Kidney (tissue), 14 donors: Measurements from ENCODE around the gene VPS35L. TPM values are rescaled to one million over a fixed set of nuclear protein-coding genes. Genes with fewer than 3 reads are reported as not detected.
A peak's percentile ranks its signal among the peaks of the same experiment; 100 is the strongest.

Source experiments
- DNase-seq, 5 donors: peaks; one replicate each; pipeline ENCODE4 v3.0.0-alpha.2; 2013 to 2020
- FAIRE-seq: peaks from 2 replicates; lab custom pipeline; 2012; peaks lifted over from hg19 to GRCh38; lab: Jason Lieb, UNC
- H3K27ac ChIP-seq, 2 donors: one replicate each; pipeline ENCODE4 v1.7.0; 2013; ENCODE audit warnings: low read depth in 2 of 2, low read length in 2 of 2, inconsistent platforms in 1 of 2
- H3K27me3 ChIP-seq: one replicate; pipeline ENCODE4 v1.7.1; 2013; ENCODE audit warnings: low read length, inconsistent platforms; ENCODE audit not compliant: control insufficient read depth, insufficient read depth
- H3K36me3 ChIP-seq, 3 donors: one replicate each; pipeline versions ENCODE4 v1.7.0 to v1.7.1; 2013; ENCODE audit warnings: low read length in 3 of 3, control low read depth in 1 of 3, inconsistent platforms in 1 of 3; ENCODE audit not compliant: insufficient read depth in 3 of 3, control insufficient read depth in 2 of 3
- H3K4me1 ChIP-seq, 3 donors: one replicate each; pipeline versions ENCODE4 v1.7.0 to v1.7.1; 2013; ENCODE audit warnings: low read length in 3 of 3, inconsistent platforms in 1 of 3, low read depth in 1 of 3; ENCODE audit not compliant: control insufficient read depth in 2 of 3, insufficient read depth in 2 of 3
- H3K4me3 ChIP-seq, 3 donors: one replicate each; pipeline versions ENCODE4 v1.7.0 to v1.8.1; 2013; ENCODE audit warnings: low read length in 3 of 3, control low read depth in 1 of 3, inconsistent platforms in 1 of 3
- H3K9ac ChIP-seq, 3 donors: one replicate each; pipeline versions ENCODE4 v1.7.0 to v1.7.1; 2013; ENCODE audit warnings: low read length in 3 of 3, control low read depth in 1 of 3, inconsistent platforms in 1 of 3
- H3K9me3 ChIP-seq, 3 donors: one replicate each; pipeline versions ENCODE4 v1.7.0 to v1.7.1; 2013; ENCODE audit warnings: low read length in 3 of 3, control low read depth in 1 of 3, inconsistent platforms in 1 of 3; ENCODE audit not compliant: control insufficient read depth in 2 of 3, insufficient read depth in 1 of 3
- CTCF ChIP-seq: IDR thresholded peaks from 3 replicates; pipeline ENCODE4 v1.5.1; 2012; ENCODE audit warnings: mild to moderate bottlenecking, moderate library complexity, borderline replicate concordance; ENCODE audit not compliant: insufficient read depth; ENCODE audit errors: extremely low read depth
- intact Hi-C: fragments of 100-400 bp; cut with DNase I; formaldehyde crosslinking; loops from one replicate; pipeline ENCODE4 v1.11.1; 2022
- polyA plus RNA-seq: library from polyadenylated mRNA; stranded (reverse); fragments of 350-450 nt; fragmentation: Illumina TruSeq; extraction: RNeasy Lipid Tissue Mini Kit (QIAGEN cat#74804); gene quantifications from one replicate; pipeline ENCODE4 v1.2.3, GENCODE V29; 2014; ENCODE audit warnings: low read depth, low replicate concordance; ENCODE audit not compliant: insufficient read depth
- total RNA-seq: library from RNA; stranded (reverse); fragmentation: NEBNext Ultra II Directional; extraction: Animal tissue kit (Norgen Biotek cat#: 25700); gene quantifications from one replicate; pipeline ENCODE4 v1.2.1, GENCODE V29; 2021
- donor health status: control.
- donor health status: control.
- donor health status: control.
- donor health status: control.
- donor health status: control.
- donor health status: DM: yes; HTN: yes; CAD: no.
- donor health status: Normal renal cell carcinoma (clear cell type).

VPS35L gene
- total and polyA plus RNA-seq, 2 donors from 2014 or later: 42.4 to 63.5 TPM

- intact Hi-C loops: no loop called here
- no peak for TF ChIP-seq CTCF
- DNase-seq: peak in 4 of 5 donors; percentile 11 to 78 (median 30)
These were observed 34.3 kb downstream of the VPS35L start for GRCh38 chr16:19589771-19590302.

GRCh38 chr16:19595043-19595767 is 39.7 kb downstream of the VPS35L start:
- H3K36me3 ChIP-seq: peaks cover 0 to 21% (median 15%) of the 10 kb centered on the region in 3 donors
- no peak for FAIRE-seq

More at GRCh38 chr16:19589771-19590302, 34.3 kb downstream of the VPS35L start:
- no peaks in the 10 kb centered on the region for H3K9me3 ChIP-seq
- no peaks in the 10 kb centered on the region for H3K4me1 ChIP-seq
- no peak overlapping the region for H3K27ac ChIP-seq
- FAIRE-seq: no peak
- H3K9ac ChIP-seq: no peak overlapping the region
- peaks cover 2 to 16% (median 10%) of the 10 kb centered on the region in 3 donors for H3K36me3 ChIP-seq
- H3K27me3 ChIP-seq: no peaks in the 10 kb centered on the region
- H3K4me3 ChIP-seq: no peak overlapping the region

GRCh38 chr16:19598805-19599510 is 43.5 kb downstream of the VPS35L start:
- no peak for TF ChIP-seq CTCF
- no peaks in the 10 kb centered on the region for H3K27me3 ChIP-seq
- DNase-seq (no peak), FAIRE-seq (no peak)
- H3K9me3 ChIP-seq: no peaks in the 10 kb centered on the region
- peaks cover 3 to 25% (median 15%) of the 10 kb centered on the region in 3 donors for H3K36me3 ChIP-seq
- no peak overlapping the region for H3K4me3 ChIP-seq
- H3K9ac ChIP-seq: no peak overlapping the region
- intact Hi-C loops: loop anchor here (5.0 kb wide), 1 partner anchor 288 kb away; no protein-coding TSS in a partner anchor
- no peak overlapping the region for H3K27ac ChIP-seq
- no peaks in the 10 kb centered on the region for H3K4me1 ChIP-seq

More at GRCh38 chr16:19595043-19595767, 39.7 kb downstream of the VPS35L start:
- H3K4me3 ChIP-seq: no peak overlapping the region
- DNase-seq: no peak
- H3K4me1 ChIP-seq: no peaks in the 10 kb centered on the region
- no peak for TF ChIP-seq CTCF
- no peaks in the 10 kb centered on the region for H3K9me3 ChIP-seq
- H3K9ac ChIP-seq: no peak overlapping the region
- H3K27ac ChIP-seq: no peak overlapping the region
- H3K27me3 ChIP-seq: no peaks in the 10 kb centered on the region
- intact Hi-C loops: loop anchor here (5.0 kb wide), 1 partner anchor 292 kb away; no protein-coding TSS in a partner anchor
